HG03095 (cell line): Measurements from ENCODE around the gene CELF3.

Experiments used
- ATAC-seq: cut with Tn5 transposase; IDR thresholded peaks from one replicate; pipeline ENCODE4 v1.9.1; 2021; ENCODE audit warnings: moderate library complexity; ENCODE audit not compliant: unreplicated experiment

Gene CELF3

DNA sequence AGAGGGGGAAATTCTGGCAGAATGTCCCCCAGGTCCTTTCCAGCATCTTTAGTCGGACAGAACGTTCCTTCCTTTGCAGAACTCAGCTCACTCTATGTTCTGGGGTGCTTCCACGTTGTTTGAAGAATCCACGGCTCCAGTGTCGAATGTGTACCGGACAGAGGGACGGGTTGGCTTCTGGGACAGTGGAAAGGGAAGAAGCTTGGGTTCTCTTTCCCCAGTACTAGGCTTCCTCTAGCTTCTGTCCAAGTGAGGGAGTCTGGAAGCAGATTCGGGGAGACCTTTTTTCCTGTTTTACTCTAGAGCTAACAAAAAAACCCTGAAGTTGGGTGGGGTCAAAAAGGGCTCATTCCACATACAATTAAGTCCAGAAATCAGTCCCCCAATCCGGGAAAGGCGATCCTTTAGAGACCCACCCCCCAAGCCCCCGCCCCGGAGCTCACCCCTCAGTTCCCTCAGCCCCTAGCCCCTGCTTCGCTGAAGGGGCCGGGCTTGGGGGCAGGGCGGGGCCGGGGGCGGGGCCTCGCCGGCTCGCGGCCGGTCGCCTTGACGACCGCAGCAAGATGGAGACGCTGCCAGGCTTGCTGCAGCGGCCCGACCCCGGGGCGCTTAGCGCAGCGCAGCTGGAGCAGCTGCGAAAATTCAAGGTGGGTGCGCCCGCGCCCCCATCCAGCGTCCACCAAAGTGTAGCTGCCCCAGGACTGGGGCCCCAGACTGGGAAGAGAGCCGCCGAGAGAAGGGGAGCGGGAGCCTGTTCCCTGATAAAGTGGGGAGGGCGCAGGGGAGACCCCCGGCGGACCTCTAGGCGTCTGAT, 4.6 kb upstream of the CELF3 start, which contains the start of gene RIIAD1:
RIIAD1 (plus strand) TSS at position 549 of the 814 bp plus-strand sequence; CDS start at position 564, 15 bp downstream.
- ATAC-seq, result no peak

DNA sequence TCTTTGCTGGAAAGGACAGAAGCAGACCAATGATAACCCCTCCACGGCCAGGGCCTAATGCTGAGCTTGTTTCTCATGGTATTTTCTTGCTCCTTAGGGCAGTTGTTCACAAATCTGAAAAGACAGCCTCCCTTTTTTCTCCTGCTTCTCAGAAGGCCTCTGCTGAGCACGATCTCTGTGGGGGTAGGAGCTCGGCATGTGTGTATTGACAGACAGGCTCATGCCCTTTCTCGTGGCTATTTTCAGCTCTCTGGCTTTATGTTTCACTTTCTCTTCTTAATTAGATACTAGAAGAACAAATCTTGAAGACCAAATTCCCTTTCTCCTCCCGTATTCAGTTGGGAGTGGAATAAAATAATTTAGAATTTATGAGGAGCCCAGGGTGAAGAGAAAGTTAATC, 4.0 kb upstream of the CELF3 start:
- ATAC-seq, result no peak

DNA sequence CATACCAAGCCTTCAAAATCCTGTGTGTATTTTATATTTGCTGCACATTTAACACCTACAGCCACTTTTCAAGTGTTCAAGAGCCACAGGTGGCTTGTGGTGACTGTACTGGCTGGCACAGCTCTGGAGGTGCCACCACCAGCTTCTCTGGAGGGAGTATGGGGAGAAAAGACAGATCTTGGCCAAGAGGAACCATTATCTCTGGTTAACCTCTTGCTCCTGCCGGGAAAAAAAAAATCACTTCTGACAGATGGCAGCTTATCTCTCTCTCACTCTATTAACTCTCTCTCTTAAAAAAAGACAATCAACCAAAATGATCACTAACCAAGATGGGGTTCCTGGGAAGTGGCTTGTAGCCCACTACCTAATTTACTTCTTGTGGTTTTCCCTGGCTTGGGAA, 3.5 kb upstream of the CELF3 start:
- no peak for ATAC-seq

DNA sequence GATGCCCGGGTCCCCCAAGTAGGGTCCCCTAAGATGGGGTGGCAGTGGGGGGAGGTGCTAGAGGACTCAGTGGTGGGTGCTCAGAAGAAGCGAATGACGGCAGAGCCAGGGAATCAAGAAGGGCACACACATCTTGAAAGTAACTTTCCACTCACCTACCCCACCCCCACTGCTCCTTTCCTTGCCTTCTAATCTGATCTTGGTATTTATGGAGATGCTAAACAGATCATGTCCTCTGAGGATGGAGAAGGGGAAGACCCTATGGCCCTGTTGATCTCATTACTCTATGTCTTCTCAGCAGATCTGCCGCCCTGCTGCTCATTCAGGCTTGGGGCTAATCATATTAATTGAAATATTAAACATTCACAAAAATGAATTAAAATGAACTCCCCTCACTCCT, 2.1 kb upstream of the CELF3 start:
- no peak for ATAC-seq

DNA sequence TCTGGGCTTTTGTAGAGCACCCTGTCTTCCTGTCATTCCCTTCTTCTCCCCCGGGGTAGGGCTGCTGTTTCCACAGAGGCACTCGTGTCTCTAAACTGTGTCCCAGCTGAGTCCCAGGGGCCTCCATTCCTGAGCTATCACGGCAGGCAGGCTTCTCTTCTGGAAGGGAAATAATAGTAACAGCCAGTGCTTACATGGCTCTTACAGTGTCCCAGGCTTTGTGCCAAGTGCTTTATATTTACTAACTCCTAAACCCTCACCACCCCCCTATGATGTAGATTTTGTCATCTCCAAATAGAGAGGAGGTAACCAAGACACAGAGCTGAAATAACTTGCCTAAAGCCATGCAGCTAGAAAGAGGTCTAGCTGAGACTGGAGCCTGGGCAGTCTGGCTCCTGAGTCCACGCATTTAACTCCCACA, 1.4 kb upstream of the CELF3 start:
- no peak for ATAC-seq

DNA sequence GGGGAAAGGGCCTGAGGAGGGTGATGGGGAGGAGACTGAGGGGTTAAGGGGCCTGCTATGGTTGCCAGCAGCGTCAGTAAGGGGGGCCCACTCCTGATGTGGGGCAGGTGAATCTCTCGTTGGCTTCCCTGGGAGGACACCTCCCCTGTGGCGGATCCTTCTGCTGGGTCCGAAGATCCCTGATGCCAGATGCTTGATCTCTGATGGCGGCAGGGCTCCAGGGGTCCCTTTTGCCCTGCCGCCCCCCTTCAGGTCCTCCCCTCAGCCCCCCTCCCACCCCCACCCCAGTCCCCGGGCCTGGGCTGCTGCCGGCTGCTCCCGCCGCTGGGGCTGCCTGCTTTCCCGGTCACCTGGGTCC, 219 bp downstream of the CELF3 start:
- ATAC-seq, result no peak

DNA sequence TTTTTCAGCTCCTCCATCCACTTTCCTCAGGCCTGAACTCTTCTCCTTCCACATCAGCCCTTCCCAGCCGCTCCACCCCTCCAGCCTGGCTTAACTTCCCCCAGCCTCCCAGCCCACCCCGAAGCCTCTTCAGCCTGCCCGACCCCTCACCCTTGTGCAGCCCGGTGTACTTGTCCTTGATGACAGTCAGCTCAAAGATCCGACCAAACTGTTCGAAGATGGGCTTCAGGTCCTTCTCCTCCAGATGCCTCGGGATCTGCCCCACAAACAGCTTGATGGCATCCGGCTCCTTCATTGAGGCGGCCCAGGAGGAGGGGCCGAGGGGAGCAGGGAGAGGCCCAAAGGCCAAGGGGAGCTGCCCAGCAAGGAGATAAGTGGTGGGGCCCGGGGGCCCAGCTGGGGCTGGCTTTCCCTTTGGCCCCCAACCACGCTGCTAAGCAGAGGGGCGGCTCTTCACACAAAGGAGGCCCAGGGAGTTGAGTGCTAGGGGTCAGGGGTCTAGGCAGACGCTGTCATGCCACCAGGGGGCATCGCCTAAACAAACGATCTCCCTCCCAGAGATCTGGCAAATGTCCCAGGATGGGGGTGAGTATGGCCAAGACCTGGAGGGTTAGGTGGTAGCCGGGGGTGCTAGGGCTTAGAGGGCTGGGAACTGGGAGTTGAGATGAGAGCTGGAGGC, 738 bp downstream of the CELF3 start:
- ATAC-seq, result no peak

DNA sequence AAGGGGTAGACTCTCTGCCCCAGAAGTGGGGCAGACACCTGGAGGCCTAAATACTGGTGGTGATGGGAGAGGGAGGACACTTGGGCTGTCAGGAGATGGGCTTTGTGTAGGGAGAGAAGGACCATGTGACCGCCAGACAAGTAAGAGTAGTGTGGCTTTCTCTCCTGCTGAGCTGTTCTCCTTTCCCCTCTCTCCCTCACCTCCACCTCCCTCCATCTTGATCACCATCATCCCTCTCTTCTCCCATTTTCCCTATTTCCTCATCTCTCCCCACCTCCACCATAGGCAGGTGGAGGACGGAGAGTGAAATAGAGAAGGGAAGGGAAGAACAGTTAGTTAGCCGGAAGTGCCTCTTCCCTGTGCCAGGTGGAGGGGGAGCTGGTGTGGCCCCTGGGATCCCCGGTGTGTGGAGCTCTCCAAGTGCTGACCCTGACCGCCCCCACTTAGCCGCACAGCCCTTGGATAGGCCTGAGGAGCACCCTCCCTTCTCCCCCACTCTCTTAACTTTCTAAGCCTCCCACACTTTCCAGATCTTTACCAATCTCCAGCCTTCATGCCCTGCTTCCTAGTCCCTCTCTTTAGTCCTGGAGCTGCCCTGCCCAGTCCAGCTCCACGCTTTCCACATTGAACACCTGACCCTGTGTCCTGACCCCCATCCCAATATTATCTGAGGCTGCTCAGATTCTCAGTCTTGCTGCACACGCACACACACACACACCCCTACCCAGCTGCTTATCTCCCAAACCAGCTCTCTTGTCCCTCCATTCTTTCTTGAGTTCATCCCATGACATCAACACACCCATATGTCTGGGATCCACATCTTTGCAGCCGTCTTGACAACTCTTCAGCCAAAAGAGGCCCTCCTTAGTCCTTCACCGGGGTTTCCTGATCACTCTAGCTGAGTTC, 1.5 kb downstream of the CELF3 start:
- no peak for ATAC-seq

DNA sequence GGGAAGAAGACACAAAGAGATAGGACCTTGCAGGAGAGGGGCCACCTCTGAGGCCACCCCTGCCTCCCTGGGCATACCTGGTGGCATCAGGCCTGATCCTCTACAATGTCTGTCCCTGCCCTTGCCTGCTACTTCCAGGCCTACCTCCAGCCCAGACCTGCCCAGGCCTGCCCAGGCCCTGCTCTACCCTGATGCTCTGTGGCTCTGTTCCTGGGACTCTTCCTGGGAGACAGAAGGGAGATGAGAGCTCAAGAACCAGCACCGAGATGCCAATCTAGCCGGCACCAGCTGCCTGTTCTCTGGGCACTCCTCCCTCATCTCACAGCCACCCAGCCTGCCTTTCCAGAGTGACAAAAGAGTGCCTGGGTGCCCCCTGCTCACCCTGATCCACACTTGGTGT, 2.7 kb downstream of the CELF3 start:
- no peak for ATAC-seq

DNA sequence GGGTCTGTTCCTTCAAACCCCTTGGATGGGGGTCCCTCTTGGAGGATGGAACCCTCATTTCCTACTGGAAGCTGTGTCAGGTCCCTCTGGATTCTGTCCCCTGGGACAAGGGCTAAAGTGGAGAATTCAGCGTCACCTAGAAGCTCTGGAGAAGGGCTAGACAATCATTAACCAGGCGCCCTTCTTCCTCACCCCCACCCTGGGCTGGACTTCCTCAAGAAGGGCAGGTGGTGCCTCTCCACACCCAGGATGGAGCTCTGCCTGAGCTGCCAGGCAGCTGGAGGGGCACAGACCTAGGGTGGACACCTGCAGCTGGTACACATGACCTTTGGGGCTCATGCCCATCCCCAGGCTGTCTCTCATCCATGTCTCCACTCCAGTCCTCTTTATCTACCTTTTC, 3.6 kb downstream of the CELF3 start:
- ATAC-seq, result no peak

DNA sequence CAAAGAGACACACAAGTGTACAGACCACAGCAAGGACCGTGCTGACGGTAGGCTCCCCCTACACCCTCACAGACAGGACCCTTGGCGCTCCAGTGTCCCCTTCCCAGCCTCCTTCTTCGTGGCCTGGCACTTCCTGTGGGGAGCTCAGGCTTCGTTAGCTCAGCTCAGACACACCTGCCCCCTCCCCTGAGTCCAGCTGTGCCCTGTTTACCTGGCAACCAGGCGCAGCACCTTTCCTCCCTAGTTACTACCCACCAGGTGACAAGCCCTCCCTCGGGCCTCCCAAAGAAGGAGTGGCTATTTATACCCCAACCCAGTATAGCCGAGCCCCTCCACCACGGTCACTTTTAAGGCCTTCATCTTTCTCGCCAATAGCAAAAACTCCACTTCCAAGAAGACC, 4.7 kb downstream of the CELF3 start:
- no peak for ATAC-seq

DNA sequence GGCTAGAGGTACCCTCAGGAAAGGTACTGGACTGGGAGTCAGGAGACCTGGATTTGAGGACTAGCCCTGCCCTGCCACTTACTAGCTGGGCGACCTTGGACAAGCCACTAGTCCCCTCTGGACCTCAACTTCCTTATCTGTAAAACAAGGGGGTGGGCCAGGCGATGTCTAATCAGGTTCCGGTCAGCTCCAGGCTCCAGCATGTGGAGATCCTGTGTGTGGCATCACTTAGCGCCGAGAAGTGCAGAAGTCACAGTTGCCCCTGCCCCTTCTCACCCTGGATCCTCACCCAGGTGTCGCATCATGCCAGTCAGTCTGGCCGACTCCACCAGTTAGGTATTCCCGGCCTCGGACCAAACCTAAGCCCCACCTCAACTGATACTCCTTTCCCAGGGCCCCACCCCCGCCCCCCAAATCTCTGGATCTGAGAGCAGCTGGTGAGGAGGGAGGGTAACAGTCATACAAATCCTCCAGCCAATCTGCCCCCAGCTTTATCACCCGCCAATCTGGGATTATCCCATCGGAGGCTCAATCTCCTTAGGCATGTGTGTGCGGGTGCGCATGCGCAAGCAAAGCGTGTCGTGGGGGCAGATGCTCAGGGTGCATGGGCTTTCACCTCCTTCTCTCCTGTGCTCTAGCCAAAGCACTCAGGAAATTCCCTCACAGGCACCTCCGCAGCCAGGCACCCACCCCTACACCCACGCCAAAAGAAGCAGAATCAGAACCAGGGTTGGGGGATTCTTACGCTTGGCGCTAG, 5.4 kb downstream of the CELF3 start:
- ATAC-seq, result no peak

DNA sequence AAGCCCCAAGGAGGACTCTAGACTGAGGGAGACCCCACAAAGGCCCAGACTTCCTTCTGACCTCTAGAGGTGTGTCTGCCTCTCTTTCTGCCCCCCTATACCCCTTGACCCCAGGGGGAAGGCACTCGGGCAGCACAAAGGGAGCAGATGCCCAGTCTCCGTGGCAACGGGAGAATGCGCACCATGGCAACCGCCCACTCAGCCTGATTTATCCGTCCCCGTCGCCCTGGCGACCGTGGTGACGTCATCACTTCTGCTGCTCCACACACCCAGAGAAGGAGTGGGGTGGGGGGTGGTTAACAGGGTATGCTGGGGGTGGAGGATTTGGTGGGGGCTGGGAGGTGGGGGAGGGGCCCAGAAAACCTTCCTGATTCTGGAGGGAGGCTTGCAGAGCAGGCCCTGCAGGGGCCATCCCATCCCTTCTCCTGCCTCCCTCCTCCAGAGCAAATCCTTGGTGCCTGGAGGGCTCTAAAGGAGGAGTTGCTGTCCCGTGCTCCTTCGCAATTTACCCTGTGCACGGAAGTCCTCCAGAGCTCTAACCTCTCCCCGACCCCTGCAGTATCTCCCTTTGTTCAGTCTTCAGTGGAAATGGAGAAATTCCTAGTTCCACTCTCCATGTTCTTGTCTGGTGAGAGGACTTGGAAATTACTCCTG, 6.3 kb downstream of the CELF3 start:
- no peak for ATAC-seq

DNA sequence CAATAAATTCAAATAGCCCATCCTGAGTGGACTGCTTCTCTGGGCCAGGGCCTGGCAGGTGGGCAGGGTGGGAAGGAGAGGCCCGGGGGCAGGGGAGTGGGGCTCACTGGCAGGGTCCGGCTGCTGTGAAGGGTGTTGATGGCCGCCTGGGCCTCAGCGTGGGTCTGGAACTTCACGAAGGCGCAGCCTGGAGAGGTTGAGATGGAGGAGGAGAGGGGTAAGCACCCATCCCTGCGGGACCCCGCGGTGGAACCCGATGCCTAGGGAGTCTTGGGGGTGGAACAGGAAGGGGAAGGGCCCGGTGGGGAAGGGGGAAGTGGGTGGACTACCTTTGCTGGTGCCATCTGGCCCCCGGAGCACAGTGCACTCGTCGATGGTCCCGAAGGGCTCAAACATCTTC, 7.7 kb downstream of the CELF3 start:
- ATAC-seq, result no peak

DNA sequence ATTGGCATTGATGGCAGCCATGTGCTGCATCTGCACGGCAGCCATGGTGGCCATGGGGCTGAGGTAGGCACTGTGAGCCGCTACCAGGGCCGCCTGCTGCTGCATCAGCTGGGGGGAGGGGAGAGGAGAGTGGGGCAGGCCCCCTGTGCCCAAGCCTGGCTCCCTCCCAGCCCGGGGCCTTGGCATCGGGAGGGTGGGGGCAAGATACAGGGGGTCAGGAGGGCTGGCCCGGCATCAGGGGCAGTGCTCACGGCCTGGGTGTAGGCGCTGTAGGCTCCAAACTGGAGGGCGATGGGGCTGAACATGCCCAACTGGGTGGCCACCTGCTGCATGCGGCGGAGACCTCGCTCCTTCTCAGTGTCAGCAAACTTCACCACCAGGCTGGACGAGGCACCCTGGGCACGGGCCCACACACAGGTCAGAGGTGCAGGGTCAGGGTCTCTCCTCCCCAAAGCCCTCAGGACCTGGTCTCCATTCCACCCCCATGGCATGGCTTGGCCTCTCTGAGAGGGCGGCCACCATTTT, 9.0 kb downstream of the CELF3 start:
- no peak for ATAC-seq

DNA sequence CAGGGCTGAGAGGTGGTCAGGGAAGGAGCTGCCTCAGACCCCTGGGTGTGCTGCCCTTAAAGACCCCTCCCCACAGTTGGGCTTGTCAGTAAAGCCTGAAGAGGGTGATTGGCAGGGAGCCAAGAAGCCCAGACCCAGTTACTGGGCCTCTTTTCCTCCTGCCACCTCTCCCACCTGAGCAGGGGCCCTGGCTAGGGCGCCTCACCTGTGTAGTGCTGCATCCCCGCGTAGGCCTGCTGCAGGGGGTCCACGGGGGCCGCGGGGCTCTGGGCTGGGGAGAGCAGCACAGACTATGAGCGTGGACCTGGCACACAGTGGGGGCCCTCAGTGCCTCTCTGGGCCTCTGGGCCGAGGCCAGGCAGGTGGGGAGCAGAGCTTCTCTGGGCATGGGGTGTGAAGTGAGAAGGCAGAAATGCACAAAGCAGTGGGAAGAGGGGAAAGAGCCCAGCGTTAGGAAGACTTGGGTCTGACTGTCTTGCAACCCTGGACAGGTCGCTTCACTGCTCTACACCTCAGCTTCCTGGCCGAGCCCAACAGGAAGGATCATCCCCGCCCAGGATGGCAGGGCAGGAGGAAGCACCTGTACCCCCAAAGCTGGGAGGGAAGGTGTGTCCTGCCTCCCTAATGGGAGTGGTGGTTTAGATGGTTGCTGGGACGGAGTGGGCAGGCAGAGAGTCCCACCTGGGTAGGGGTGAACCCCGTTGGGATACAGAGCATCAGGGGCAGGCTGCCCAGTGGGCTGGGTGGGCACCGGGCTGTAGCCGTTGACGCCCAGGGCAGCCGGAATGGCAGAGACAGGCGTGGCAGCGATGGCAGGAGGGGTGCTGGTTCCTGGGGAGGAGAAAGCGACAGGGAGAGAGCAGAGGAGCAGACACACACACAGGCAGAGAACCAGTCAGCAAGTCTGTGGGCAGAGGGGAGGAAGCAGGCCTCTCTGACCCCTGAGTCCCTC, 9.9 kb downstream of the CELF3 start:
- ATAC-seq, result no peak

DNA sequence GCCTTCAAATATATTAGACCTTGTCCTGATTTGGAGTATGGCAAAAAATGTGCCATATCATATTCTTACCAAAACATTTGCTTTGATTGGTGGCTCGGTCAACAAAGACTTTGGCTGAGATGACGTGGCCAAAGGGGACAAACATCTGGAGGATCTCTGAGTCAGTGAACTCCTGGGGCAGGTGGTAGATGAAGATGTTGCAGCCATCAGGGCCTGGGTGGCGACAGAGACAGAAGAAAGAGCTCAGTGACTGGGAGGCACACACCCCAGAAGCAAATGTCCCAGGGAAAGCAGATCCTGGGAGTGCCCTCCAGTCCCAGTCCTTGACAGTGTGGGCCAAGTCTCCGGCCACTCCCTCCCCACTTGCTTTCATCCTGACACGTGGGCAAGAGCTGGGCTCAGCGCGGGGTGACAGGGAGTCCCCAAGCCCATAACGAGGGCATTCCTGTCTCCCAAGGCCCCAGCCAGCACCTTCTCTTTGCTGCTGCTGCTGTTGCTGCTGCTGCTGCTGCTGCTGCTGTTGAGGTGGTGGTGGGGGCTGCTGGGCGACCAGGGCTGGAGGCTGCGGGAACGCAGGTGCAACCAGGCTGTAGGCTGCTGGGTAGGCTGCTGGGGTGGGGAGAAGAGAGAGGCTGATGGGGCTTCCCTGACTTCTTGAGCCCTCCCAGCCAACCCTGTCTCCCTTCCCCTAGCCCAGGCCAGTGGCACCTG, 10.7 kb downstream of the CELF3 start:
- no peak for ATAC-seq

DNA sequence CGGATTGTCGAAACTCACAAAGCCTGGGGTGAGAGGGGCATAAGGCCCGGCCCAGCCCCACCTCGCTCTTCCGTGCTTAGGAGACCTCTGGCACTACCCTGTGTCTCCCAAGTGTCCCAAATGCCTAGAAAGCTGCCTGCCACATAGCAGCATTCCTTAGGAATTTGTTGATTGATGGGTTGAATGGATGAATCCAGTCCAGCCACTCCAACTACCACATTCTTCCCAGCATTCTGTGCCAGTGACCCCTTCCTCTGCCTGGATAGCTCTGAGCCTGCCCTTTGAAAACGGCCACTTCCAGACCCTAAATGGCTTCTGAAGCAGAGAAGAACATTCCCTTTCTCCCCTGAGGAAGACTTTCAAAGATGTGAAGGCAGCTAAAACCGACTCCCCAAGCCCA, 11.5 kb downstream of the CELF3 start:
- ATAC-seq, result no peak
